Activated effector memory CD4-positive, alpha-beta T cell treated with Interleukin-2 at 50 U/mL for 16 hours (primary cell): ENCODE results near the gene P4HTM.

Experiments
- DNase-seq: peaks from one replicate; pipeline ENCODE4 v3.0.0-alpha.2; 2020

Gene P4HTM

GRCh38 chr3:49025793-49026520 is 35.9 kb downstream of the P4HTM start:
- no peak for DNase-seq

GRCh38 chr3:49026536-49026935 is 36.5 kb downstream of the P4HTM start:
- no peak for DNase-seq

GRCh38 chr3:49027634-49028033 is 37.6 kb downstream of the P4HTM start:
- DNase-seq, result no peak

GRCh38 chr3:49028298-49028672 is 38.2 kb downstream of the P4HTM start:
- DNase-seq, result no peak

GRCh38 chr3:49028673-49029562 is 38.9 kb downstream of the P4HTM start, which contains the start of gene IMPDH2:
IMPDH2 (minus strand) TSS chr3:49029398; CDS start chr3:49029350, 48 bp downstream.
- peak; percentile 87 for DNase-seq

- DNase-seq, result no peak
Measured at GRCh38 chr3:49029563-49029884, 39.5 kb downstream of the P4HTM start.

GRCh38 chr3:49030321-49030720 is 40.3 kb downstream of the P4HTM start:
- no peak for DNase-seq

GRCh38 chr3:49032646-49033304 is 42.7 kb downstream of the P4HTM start:
- no peak for DNase-seq

- DNase-seq, result no peak
Measured at GRCh38 chr3:49034650-49035049, 44.6 kb downstream of the P4HTM start.

GRCh38 chr3:49035281-49035680 is 45.2 kb downstream of the P4HTM start:
- DNase-seq, result no peak

GRCh38 chr3:49053543-49053942 is 63.5 kb downstream of the P4HTM start:
- DNase-seq, result no peak

- DNase-seq, result no peak
Measured at GRCh38 chr3:49054344-49054862, 64.4 kb downstream of the P4HTM start.
